GM21423 (cell line): ENCODE data around the gene SYNE3.

Experiments used
- ATAC-seq: cut with Tn5 transposase; IDR thresholded peaks from one replicate; pipeline ENCODE4 v1.9.1; 2021; ENCODE audit warnings: mild to moderate bottlenecking, moderate library complexity; ENCODE audit not compliant: unreplicated experiment

SYNE3 gene

GRCh38 chr14:95477411-95478269 lies 38.8 kb downstream of the SYNE3 start:
- no peak for ATAC-seq

- no peak for ATAC-seq
Measured at GRCh38 chr14:95476747-95477146, 39.7 kb downstream of the SYNE3 start.

- ATAC-seq, result no peak
Measured at GRCh38 chr14:95475540-95476240, 40.8 kb downstream of the SYNE3 start.

GRCh38 chr14:95474941-95475340 lies 41.5 kb downstream of the SYNE3 start:
- no peak for ATAC-seq

GRCh38 chr14:95474486-95474885 lies 42.0 kb downstream of the SYNE3 start:
- ATAC-seq, result no peak

- ATAC-seq, result no peak
Measured at GRCh38 chr14:95472819-95473251, 43.6 kb downstream of the SYNE3 start.

- ATAC-seq, result no peak
Measured at GRCh38 chr14:95471476-95471875, 45.0 kb downstream of the SYNE3 start.

- no peak for ATAC-seq
Measured at GRCh38 chr14:95471016-95471415, 45.4 kb downstream of the SYNE3 start.

GRCh38 chr14:95469134-95469481 lies 47.3 kb downstream of the SYNE3 start:
- ATAC-seq, result no peak

- ATAC-seq, result no peak
Measured at GRCh38 chr14:95468448-95469133, 47.9 kb downstream of the SYNE3 start.

GRCh38 chr14:95467657-95468056 lies 48.8 kb downstream of the SYNE3 start:
- no peak for ATAC-seq

GRCh38 chr14:95467232-95467631 lies 49.2 kb downstream of the SYNE3 start:
- no peak for ATAC-seq
